Activated CD8-positive, alpha-beta memory T cell treated with anti-CD3 and anti-CD28 coated beads, Interleukin-2, amount 10 ng/mL, durations not matched to agents 7 days and 5 days (primary cell): ENCODE results near the gene FOXL2. TPM values are rescaled to one million over a fixed set of nuclear protein-coding genes. Genes with fewer than 3 reads are reported as not detected.

Experiments
- ATAC-seq: fragments of 150-1000 bp; cut with Tn5 transposase; one replicate; pipeline ENCODE4 v1.10.0; 2021; ENCODE audit warnings: moderate library complexity
- CTCF ChIA-PET: fragments of 350-600 bp; sonication (Branson Sonifier 250); formaldehyde crosslinking; loops from one replicate; lab custom pipeline; 2021; ENCODE audit warnings: antibody characterized with exemption; lab: Charles Lee
- DNase-seq: peaks from one replicate; pipeline ENCODE4 v3.0.0-alpha.2; 2020
- H3K27ac Mint-ChIP-seq: one replicate; pipeline ENCODE4 v1.8.0; 2021; ENCODE audit warnings: mild to moderate bottlenecking, mixed read lengths
- H3K27me3 Mint-ChIP-seq: one replicate; pipeline ENCODE4 v1.8.0; 2021; ENCODE audit warnings: mixed read lengths
- H3K36me3 Mint-ChIP-seq: one replicate; pipeline ENCODE4 v1.8.0; 2021; ENCODE audit warnings: mild to moderate bottlenecking, mixed read lengths
- H3K4me1 Mint-ChIP-seq: one replicate; pipeline ENCODE4 v1.8.0; 2021; ENCODE audit warnings: mixed read lengths
- H3K4me3 Mint-ChIP-seq: one replicate; pipeline ENCODE4 v1.8.0; 2021; ENCODE audit warnings: mild to moderate bottlenecking, moderate library complexity, mixed read lengths
- H3K9me3 Mint-ChIP-seq: one replicate; pipeline ENCODE4 v1.8.0; 2022; ENCODE audit warnings: low read depth, mixed read lengths
- total RNA-seq, 2 experiments: library from RNA; stranded (reverse); gene quantifications; one replicate each; pipeline ENCODE4 v1.2.3, GENCODE V29; 2021

The FOXL2 gene
- total RNA-seq, 2 experiments from 2014 or later, result 0.14 TPM; not detected in 1

- DNase-seq (no peak), ATAC-seq (no peak)
- no peaks in the 10 kb centered on the region for H3K36me3 Mint-ChIP-seq
- peaks cover 3% of the 10 kb centered on the region for H3K9me3 Mint-ChIP-seq
- H3K27me3 Mint-ChIP-seq, result peaks cover 56% of the 10 kb centered on the region
- no peak overlapping the region for H3K27ac Mint-ChIP-seq
- CTCF ChIA-PET, result interaction anchor here (1.2 kb wide), 1 partner anchor 45 kb away, joined by 4 read pairs; no protein-coding TSS in a partner anchor
- H3K4me3 Mint-ChIP-seq, result peak overlapping the region; percentile 24
- peaks cover 11% of the 10 kb centered on the region for H3K4me1 Mint-ChIP-seq
Observed at GRCh38 chr3:138960417-138960852, 13.5 kb upstream of the FOXL2 start.

- CTCF ChIA-PET, result interaction anchor here (1.1 to 3.3 kb wide), 4 partner anchors 15 to 380 kb away, joined by 3 to 12 read pairs (median 8); no protein-coding TSS in a partner anchor
- no peak for DNase-seq
- peaks cover 65% of the 10 kb centered on the region for H3K27me3 Mint-ChIP-seq
- no peaks in the 10 kb centered on the region for H3K36me3 Mint-ChIP-seq
- no peak for ATAC-seq
- H3K4me3 Mint-ChIP-seq, result no peak overlapping the region
- H3K9me3 Mint-ChIP-seq, result no peaks in the 10 kb centered on the region
- H3K27ac Mint-ChIP-seq, result no peak overlapping the region
- H3K4me1 Mint-ChIP-seq, result peaks cover 13% of the 10 kb centered on the region
Observed at GRCh38 chr3:138950701-138951100, 3.8 kb upstream of the FOXL2 start.

GRCh38 chr3:138950006-138950644 lies 3.2 kb upstream of the FOXL2 start:
- H3K4me1 Mint-ChIP-seq, result peaks cover 16% of the 10 kb centered on the region

DNA sequence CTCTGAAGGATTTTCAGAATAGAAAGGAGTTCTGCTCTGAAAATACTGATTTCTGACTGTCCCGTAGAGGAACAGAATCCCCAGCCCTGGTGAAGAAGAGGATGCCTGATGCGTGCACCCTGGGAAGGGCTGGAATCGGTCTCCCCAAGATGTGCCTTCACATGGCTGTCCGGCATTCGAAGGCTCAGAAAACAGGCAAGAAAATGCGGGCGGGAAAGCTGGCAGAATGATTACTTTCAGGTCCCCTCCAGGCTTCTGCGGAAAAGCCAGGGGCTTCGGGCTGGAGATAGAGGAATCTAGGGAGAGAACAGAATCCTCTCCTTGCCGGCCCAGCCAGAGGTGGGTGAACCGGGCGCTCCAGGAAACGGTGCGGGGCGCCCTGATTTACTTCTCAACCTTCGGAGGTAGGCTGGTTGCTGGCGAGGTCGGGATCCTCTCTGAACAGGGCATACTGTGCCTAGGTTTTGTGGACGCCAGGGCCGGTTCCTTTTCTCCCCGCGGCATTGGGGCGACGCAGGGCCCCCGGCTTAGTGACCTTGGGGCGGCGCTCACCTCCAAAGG lies 2.6 kb upstream of the FOXL2 start:
- no peak overlapping the region for H3K4me3 Mint-ChIP-seq
- H3K27ac Mint-ChIP-seq, result no peak overlapping the region
- H3K9me3 Mint-ChIP-seq, result no peaks in the 10 kb centered on the region
- H3K36me3 Mint-ChIP-seq, result peaks cover 2% of the 10 kb centered on the region
- CTCF ChIA-PET, result interaction anchor here (1.1 to 5.5 kb wide), 4 partner anchors 13 to 380 kb away, joined by 5 to 45 read pairs (median 12); no protein-coding TSS in a partner anchor
- ATAC-seq (no peak), DNase-seq (no peak)
- peaks cover 70% of the 10 kb centered on the region for H3K27me3 Mint-ChIP-seq
- H3K4me1 Mint-ChIP-seq, result peaks cover 20% of the 10 kb centered on the region

More at GRCh38 chr3:138950006-138950644, 3.2 kb upstream of the FOXL2 start:
- ATAC-seq (peak; percentile 37), DNase-seq (no peak)
- Mint-ChIP-seq H3K9me3 (no peaks in the 10 kb centered on the region), H3K27ac (no peak overlapping the region), H3K36me3 (peaks cover 1% of the 10 kb centered on the region), H3K4me3 (no peak overlapping the region), H3K27me3 (peaks cover 69% of the 10 kb centered on the region)
- CTCF ChIA-PET, result interaction anchor here (1.1 to 3.3 kb wide), 3 partner anchors 14 to 379 kb away, joined by 5 to 12 read pairs (median 12); no protein-coding TSS in a partner anchor

DNA sequence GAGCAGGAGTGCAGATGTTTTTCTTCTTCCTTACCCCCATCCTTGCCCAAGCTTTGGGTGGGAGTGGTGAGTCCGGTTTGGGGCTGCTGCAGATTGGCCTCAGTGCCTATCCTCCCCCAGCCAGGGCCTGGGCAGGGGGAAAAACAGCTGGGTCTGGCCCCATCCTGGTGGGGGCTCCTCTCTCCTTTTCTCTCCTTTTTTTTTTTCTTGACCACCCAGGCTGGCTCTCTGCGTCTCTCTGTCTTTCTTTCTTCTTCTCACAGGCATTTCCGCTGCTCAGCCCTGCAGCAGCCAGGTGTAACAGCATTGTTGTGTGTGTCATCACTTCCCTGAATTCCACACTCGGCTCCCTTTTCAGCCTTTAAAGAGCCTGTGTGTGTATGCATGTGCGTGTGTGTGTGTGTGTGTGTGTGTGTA lies 2.1 kb upstream of the FOXL2 start:
- Mint-ChIP-seq H3K9me3 (no peaks in the 10 kb centered on the region), H3K4me3 (no peak overlapping the region), H3K36me3 (peaks cover 2% of the 10 kb centered on the region), H3K27ac (no peak overlapping the region), H3K27me3 (peaks cover 74% of the 10 kb centered on the region), H3K4me1 (peaks cover 25% of the 10 kb centered on the region)
- ATAC-seq (no peak), DNase-seq (no peak)
- CTCF ChIA-PET, result interaction anchor here (5.5 kb wide), 1 partner anchor 14 kb away, joined by 45 read pairs; no protein-coding TSS in a partner anchor

GRCh38 chr3:138948371-138949001 lies 1.5 kb upstream of the FOXL2 start:
- Mint-ChIP-seq H3K27me3 (peaks cover 76% of the 10 kb centered on the region), H3K4me3 (no peak overlapping the region), H3K27ac (no peak overlapping the region), H3K36me3 (peaks cover 2% of the 10 kb centered on the region), H3K4me1 (peaks cover 29% of the 10 kb centered on the region), H3K9me3 (no peaks in the 10 kb centered on the region)
- ATAC-seq (no peak), DNase-seq (no peak)
- CTCF ChIA-PET, result interaction anchor here (1.0 to 5.5 kb wide), 2 partner anchors 13 to 380 kb away, joined by 3 to 45 read pairs; no protein-coding TSS in a partner anchor

DNA sequence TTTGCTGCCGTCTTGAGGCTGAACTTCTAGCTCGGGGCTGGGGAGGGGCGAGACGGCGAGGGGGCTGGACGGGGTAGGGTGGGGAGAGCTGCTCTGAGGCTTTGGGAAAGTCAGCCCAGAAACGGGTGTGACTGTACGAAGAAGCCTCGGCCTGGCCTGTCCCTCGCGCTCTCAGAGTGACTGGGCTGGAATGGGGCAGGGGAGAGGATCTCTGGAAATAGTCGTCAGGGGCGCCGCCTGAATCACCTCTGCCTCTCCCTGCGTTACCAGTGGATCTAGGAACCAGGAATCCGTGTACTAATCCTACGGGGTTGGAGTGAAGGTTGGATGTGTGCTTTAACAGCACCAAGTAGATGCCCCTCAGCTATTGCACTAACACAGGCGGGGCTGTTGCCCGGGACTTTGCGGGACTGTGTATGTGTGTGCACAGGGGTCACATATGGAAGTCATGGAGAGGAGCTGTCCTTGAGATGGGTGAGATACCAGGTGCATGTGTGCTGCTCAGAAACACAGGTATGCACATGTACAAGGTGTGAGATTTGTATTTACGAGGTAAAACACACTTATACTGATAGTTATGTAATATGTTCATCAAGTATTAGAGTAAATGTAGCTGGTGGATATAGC lies 671 bp upstream of the FOXL2 start:
- peaks cover 2% of the 10 kb centered on the region for H3K36me3 Mint-ChIP-seq
- ATAC-seq (no peak), DNase-seq (no peak)
- no peaks in the 10 kb centered on the region for H3K9me3 Mint-ChIP-seq
- H3K4me1 Mint-ChIP-seq, result peaks cover 30% of the 10 kb centered on the region
- CTCF ChIA-PET, result interaction anchor here (1.0 to 5.5 kb wide), 3 partner anchors 12 to 381 kb away, joined by 3 to 45 read pairs (median 4); no protein-coding TSS in a partner anchor
- peaks cover 85% of the 10 kb centered on the region for H3K27me3 Mint-ChIP-seq
- H3K27ac Mint-ChIP-seq, result peak overlapping the region; percentile 12
- no peak overlapping the region for H3K4me3 Mint-ChIP-seq

DNA sequence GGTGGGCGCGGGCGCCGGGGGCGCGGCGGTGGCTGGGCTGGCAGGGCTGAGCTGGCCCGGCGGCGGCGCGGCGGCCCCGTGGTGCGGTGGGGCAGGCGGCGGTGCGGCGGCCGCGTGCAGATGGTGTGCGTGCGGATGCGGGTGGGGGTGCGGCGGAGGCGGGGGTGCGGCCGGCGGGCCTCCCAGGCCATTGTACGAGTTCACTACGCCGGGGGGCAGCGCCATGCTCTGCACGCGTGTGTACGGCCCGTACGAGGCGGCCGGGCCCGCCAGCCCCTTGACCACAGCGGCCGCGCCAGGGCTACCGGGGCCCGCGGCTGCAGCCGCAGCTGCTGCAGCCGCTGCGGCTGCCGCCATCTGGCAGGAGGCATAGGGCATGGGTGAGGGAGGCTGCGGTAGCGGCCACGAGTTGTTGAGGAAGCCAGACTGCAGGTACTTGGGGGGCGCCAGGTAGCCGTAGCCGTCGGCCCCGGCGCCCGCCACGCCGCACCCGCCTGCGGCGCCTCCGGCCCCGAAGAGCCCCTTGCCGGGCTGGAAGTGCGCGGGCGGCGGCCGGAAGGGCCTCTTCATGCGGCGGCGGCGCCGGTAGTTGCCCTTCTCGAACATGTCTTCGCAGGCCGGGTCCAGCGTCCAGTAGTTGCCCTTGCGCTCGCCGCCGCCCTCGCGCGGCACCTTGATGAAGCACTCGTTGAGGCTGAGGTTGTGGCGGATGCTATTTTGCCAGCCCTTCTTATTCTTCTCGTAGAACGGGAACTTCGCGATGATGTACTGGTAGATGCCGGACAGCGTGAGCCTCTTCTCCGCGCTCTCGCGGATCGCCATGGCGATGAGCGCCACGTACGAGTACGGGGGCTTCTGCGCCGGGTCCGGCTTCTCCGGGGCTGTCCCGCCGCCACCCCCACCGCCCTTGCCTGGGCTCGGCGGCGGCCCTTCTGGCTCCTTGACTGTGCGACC lies 951 bp downstream of the FOXL2 start:
- Mint-ChIP-seq H3K36me3 (peaks cover 2% of the 10 kb centered on the region), H3K9me3 (no peaks in the 10 kb centered on the region), H3K27me3 (peaks cover 87% of the 10 kb centered on the region), H3K4me1 (peaks cover 31% of the 10 kb centered on the region), H3K4me3 (no peak overlapping the region), H3K27ac (peak overlapping the region; percentile 46)
- CTCF ChIA-PET, result interaction anchor here (1.3 to 5.5 kb wide), 3 partner anchors 11 to 30 kb away, joined by 4 to 45 read pairs (median 4); no protein-coding TSS in a partner anchor
- ATAC-seq (peak; percentile 11), DNase-seq (no peak)

DNA sequence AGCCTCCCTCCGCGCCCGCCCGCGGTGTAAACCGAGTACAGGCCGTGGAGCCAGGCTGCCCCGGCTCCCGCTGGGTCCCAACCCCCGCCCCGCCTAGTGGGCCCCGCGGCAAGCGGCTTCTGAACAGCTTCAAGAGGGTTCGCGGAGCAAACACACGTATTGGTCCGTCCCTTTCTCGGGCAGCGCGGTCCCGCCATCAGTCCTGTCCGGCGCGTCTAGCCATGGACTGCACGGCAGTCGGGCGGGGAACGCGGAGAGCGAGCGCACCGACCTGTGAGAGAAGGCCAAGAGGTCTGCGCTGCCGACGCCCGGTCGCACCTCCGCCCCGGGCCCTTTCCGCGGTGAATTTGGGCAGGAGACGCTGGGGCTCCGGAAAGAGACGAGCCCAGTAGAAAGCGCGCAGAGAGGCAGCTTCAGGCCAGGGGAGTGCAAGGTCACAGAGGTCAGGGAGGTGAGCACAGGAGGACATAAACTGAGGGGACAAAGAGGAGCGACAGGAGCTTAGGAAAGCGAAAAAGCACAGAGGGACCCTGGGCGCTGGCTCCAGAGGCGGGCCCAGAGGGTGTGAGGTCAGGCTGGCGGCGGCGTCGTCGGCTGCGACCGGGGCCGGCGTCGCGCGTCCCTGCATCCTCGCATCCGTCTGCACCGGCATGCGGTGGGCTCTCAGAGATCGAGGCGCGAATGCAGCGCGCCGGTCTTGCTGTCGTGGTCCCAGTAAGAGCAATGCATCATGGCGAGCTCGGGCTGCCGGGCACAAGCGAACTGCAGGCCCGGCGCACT lies 1.8 kb downstream of the FOXL2 start:
- H3K4me1 Mint-ChIP-seq, result peaks cover 26% of the 10 kb centered on the region
- ATAC-seq, result peak; percentile 27

DNA sequence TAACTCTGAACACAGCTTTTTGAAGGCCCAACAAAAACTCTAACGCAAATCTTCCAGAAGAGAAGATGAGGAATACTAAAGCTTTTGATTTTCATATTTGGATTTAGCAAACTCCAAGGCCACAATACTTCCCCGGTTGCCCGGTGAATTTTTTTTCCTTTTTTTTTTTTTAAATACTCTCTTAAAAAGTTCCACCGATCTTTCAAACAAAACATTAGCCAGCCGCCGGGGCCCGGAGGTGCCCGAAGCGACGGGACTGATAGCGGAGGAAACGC lies 2.3 kb downstream of the FOXL2 start:
- no peak for ATAC-seq

More for the DNA sequence above, 1.8 kb downstream of the FOXL2 start:
- Mint-ChIP-seq H3K36me3 (peaks cover 2% of the 10 kb centered on the region), H3K27ac (peak overlapping the region; percentile 66), H3K4me3 (peak overlapping the region; percentile 42), H3K9me3 (no peaks in the 10 kb centered on the region), H3K27me3 (peaks cover 87% of the 10 kb centered on the region)
- CTCF ChIA-PET, result interaction anchor here (1.2 to 5.5 kb wide), 3 partner anchors 10 to 384 kb away, joined by 3 to 45 read pairs (median 4); no protein-coding TSS in a partner anchor
- DNase-seq, result no peak

More for the DNA sequence above, 2.3 kb downstream of the FOXL2 start:
- Mint-ChIP-seq H3K27me3 (peaks cover 89% of the 10 kb centered on the region), H3K9me3 (no peaks in the 10 kb centered on the region), H3K27ac (peak overlapping the region; percentile 57), H3K4me1 (peaks cover 26% of the 10 kb centered on the region), H3K36me3 (peaks cover 2% of the 10 kb centered on the region), H3K4me3 (no peak overlapping the region)
- CTCF ChIA-PET, result interaction anchor here (1.0 to 5.5 kb wide), 4 partner anchors 9 to 445 kb away, joined by 3 to 45 read pairs (median 4); partner anchors contain the start of gene COPB2
- no peak for DNase-seq
